HG02885 (cell line): ENCODE data around the gene ITGB5.
"Not testable (repeated sequence)": the region's sequence is repeated elsewhere in the genome, so short reads cannot be mapped to it uniquely, and the experiment has no call there.

Source experiments
- ATAC-seq: cut with Tn5 transposase; IDR thresholded peaks from one replicate; pipeline ENCODE4 v1.9.1; 2021; ENCODE audit warnings: mild to moderate bottlenecking; ENCODE audit not compliant: unreplicated experiment, poor library complexity

ITGB5 gene

DNA sequence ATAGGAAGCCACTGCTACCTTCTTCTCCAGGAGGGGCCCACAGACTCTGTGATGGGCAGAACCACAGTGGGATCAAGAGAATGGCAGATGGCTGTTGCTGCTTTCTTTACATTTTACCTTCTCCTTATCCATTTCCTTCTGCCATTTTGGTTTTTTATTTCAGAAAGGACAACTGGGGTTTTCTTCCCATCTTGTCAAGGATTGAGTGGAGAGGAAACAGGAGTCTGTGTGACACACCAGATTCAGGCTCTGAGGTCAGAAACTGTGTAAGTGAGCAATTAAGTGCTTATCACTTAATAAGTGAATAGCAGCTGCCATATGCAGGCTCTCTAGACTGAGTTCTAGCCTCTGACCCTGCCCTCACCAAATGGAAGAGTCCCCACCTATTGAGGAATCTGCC, 47.3 kb downstream of the ITGB5 start:
- no peak for ATAC-seq

GRCh38 chr3:124838963-124839362, 48.2 kb downstream of the ITGB5 start:
- ATAC-seq: no peak

GRCh38 chr3:124837730-124838186, 49.4 kb downstream of the ITGB5 start:
- no peak for ATAC-seq

DNA sequence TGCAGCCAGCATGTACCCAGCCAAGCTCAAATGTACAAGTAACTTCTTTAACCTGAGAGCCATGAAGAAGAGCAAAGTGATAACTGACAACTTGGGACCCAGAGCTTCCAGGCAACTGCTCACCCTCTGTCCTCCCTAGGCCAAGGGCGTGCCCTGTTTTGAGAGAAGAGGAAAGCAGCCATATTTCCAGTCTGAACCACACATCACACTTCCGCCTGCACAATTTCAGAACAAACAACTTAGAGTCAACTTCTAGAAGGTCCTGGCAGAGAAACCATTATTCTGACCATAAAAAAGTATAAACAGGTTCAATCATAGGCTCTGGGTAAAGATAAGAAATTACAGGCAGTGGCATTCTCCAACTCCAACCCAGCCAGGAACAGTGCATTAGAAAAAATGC, 50.1 kb downstream of the ITGB5 start:
- no peak for ATAC-seq

- ATAC-seq: no peak
These were observed 50.7 kb downstream of the ITGB5 start for GRCh38 chr3:124836448-124836847.

DNA sequence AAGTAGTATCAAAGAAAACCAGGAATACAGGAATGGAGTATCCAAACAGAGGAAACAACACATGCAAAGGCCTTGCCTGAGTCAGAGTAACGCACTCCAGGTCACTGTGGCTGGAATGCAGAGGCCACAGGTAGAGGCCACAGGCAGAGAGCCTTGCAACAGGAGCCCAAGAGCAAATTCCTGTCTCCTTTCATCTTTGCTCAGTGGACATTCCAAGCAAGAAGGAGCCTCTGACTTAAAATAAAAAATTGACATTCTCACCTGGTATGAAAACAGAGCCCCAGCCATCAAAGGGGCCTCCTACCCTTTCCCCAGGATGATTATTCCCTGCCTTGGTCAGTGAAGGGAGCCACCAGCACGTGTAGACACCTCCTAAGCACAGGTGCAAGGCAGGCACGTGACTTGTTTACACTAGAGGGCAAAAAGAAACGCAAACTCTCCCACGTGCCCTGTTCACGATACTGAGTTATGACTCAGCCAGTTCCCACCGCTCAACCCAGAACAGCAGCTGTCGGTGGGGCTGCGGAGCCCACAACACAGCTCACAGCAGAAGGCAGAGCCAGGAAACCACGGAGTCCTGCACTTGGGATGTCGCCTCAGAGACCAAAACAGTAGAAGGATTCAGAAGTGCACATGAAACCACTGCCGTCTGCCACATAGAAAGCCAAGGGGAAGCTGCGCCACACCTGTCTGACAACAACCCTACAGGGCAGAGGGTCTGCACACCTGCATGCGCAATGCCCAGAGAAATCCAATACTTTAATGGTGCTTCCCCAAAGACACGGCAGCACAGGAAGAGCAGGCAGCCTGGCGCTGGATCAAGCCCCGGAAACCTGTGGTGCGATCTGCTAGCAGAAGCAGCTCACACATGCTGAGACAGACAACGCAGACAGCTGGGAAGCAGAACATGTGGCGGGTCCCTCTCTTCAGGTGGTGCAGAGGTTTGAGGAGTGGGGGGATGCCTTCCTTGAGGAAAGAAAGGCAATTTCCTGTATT, 52.1 kb downstream of the ITGB5 start:
- peak; percentile 94 for ATAC-seq

DNA sequence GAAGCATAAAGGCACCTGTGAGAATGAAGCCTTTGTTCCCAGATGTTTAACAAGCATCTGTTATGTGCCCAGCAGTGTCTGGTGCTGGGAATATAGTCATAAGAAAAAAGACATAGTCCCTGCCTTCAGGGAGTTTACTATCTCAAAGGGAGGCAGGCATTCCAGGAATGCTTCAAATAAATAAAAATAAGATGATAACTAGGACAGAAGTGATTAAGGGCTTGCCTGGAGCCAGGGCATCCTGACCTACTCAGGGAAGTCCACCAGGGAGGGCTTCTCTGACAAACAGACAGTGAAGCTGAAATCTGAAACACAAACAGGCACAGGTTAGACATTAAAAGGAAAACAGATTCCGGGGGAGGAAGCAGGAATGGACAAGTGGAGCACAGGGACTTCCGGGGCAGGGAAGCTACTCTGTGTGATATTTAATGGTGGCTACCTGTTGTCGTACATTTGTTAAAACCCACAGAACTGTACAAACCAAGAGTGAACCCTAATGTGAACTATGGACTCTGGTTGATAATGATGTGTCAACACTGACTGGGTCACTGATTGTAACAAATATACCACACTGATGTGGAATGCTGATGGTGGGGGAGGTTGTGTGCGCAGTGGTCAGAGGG, 53.3 kb downstream of the ITGB5 start:
- no peak for ATAC-seq

GRCh38 chr3:124832782-124833709, 54.1 kb downstream of the ITGB5 start:
- ATAC-seq: no peak

DNA sequence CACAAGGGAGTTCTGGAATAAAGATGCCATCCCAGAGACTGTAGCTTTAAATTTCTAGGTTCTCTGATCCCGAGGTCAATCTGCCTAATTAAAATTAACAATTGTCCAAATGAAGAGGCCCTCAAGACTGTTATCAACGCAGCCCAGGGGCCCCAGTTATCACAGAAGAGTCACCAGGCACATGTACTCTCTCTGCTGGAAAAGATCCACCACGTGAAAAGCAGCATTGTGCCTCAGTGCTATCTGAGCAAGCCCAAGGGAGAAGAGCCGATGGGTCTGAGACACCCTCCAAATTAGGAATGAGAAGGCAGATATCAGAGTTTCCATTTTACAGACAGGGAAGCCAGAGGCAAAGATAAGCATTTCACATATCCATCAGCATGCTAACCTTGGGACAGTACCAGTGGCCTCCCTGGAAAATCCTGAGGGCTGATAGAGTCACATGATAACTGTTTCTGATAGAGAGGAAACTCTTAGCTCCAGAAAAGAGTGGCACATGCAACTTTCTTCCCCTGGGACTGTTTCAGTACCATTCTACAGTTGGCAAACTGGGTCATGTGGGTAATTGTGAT, 55.5 kb downstream of the ITGB5 start:
- ATAC-seq: no peak

- no peak for ATAC-seq
These were observed 57.2 kb downstream of the ITGB5 start for GRCh38 chr3:124829819-124830554.

- no peak for ATAC-seq
These were observed 57.9 kb downstream of the ITGB5 start for GRCh38 chr3:124829178-124829818.

DNA sequence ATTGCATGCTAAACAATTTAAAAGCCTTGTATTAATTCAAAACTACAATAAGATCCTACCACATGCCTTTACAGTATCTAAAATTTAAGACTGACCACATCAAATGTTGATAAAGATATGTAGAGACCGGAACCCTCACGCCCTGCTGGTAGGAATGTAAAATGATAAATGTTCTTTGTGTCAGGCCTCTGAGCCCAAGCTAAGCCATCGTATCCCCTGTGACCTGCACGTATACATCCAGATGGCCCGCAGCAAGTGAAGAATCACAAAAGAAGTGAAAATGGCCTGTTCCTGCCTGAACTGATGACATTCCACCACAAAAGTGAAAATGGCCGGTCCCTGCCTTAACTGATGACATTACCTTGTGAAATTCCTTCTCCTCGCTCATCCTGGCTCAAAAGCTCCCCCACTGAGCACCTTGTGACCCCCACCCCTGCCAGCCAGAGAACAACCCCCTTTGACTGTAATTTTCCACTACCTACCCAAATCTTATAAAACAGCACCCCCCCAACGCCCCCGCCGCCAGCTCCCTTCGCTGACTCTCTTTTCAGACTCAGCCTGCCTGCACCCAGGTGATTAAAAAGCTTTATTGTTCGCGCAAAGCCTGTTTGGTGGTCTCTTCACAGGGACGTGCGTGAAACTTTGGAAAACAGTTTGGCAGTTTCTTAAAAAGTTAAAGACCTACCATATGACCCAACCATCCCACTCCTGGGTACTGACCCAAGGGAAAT, 59.5 kb downstream of the ITGB5 start:
- not testable (repeated sequence) for ATAC-seq

- no peak for ATAC-seq
These were observed 60.5 kb downstream of the ITGB5 start for GRCh38 chr3:124826703-124827102.

GRCh38 chr3:124824286-124824915, 62.8 kb downstream of the ITGB5 start:
- no peak for ATAC-seq

GRCh38 chr3:124823648-124824047, 63.5 kb downstream of the ITGB5 start:
- no peak for ATAC-seq

DNA sequence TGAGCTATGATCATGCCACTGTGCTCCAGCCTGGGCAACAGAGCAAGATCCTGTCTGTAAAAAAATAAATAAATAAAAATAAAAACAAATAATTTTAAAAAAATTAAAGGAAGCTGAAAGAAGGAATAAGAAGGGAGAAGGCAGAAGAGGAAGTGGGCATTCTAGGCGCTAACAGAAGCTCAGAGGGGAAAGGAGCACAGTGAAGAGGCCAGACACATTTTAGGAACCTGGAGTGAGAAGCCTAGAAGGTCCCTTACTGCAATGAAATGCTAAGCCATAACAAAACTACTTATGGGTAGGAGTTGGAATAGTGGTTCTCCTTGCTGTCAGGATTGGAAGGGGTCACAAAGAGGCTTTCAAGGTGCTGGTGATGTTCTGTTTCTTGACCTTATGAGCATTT, 64.0 kb downstream of the ITGB5 start:
- no peak for ATAC-seq

DNA sequence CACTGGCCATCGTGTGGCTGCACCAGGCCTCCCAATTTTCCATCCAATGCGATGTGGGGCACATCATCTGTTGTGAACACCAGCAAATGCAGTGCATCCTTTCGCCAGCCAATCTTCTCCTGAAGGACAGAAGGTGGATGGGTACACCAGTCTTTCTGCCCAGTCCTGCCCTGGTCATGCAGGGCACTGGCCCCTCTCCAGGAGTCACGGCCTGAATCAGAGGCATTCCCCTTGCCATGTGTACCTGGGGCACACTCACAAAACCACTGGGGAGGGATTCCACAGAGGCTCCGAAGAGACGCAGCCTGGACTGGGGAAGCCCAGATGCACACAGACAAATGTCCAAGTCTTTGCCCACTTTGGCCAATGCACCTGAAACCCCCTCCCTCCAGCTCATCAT, 65.8 kb downstream of the ITGB5 start:
- ATAC-seq: no peak
